Activated CD4-positive, CD25-positive, alpha-beta regulatory T cell treated with anti-CD3 and anti-CD28 coated beads, Interleukin-2, amount 50 U/mL, for 16 hours (primary cell): ENCODE results near the gene PCDHA1.
"Not testable (repeated sequence)": the region's sequence is repeated elsewhere in the genome, so short reads cannot be mapped to it uniquely, and the experiment has no call there.

Experiments used
- DNase-seq: peaks from one replicate; pipeline ENCODE4 v3.0.0-alpha.2; 2020; ENCODE audit warnings: low read depth, low spot score

The PCDHA1 gene

GRCh38 chr5:140849831-140850634, 64.1 kb downstream of the PCDHA1 start:
- not testable (repeated sequence) for DNase-seq

GRCh38 chr5:140855772-140856674, 70.1 kb downstream of the PCDHA1 start, which contains the start of gene PCDHA10:
Gene PCDHA10, plus strand, starts transcription at chr5:140855897. Its CDS starts 152 bp downstream, at chr5:140856049.
- DNase-seq: no peak

- no peak for DNase-seq
These were observed 71.4 kb downstream of the PCDHA1 start for GRCh38 chr5:140857177-140857986.

GRCh38 chr5:140857987-140858240, 72.0 kb downstream of the PCDHA1 start:
- DNase-seq: no peak

GRCh38 chr5:140862441-140863295, 76.7 kb downstream of the PCDHA1 start:
- DNase-seq: no peak

- DNase-seq: no peak
These were observed 83.0 kb downstream of the PCDHA1 start, which contains the start of gene PCDHA11 for GRCh38 chr5:140868721-140869554. Gene PCDHA11, plus strand, starts transcription at chr5:140868957. Its CDS starts 147 bp downstream, at chr5:140869104.

GRCh38 chr5:140869555-140869886, 83.6 kb downstream of the PCDHA1 start:
- no peak for DNase-seq

GRCh38 chr5:140870221-140871201, 84.6 kb downstream of the PCDHA1 start:
- DNase-seq: no peak

GRCh38 chr5:140875085-140876065, 89.4 kb downstream of the PCDHA1 start, which contains the start of gene PCDHA12:
Gene PCDHA12, plus strand, starts transcription at chr5:140875308. Its CDS starts 165 bp downstream, at chr5:140875473.
- DNase-seq: no peak

GRCh38 chr5:140876541-140877261, 90.8 kb downstream of the PCDHA1 start:
- not testable (repeated sequence) for DNase-seq

- no peak for DNase-seq
These were observed 91.3 kb downstream of the PCDHA1 start for GRCh38 chr5:140877262-140877581.

- DNase-seq: no peak
These were observed 96.1 kb downstream of the PCDHA1 start, which contains the start of gene PCDHA13 for GRCh38 chr5:140881889-140882590. Gene PCDHA13, plus strand, starts transcription at chr5:140882124. Its CDS starts 145 bp downstream, at chr5:140882269.

- DNase-seq: no peak
These were observed 96.6 kb downstream of the PCDHA1 start for GRCh38 chr5:140882591-140882899.

- no peak for DNase-seq
These were observed 97.4 kb downstream of the PCDHA1 start for GRCh38 chr5:140883373-140883772.

GRCh38 chr5:140883927-140884697, 98.2 kb downstream of the PCDHA1 start:
- DNase-seq: no peak

- DNase-seq: no peak
These were observed 130.4 kb downstream of the PCDHA1 start for GRCh38 chr5:140916325-140916724.
